ENCODE data around the gene ERCC8. TPM values are rescaled to one million over a fixed set of nuclear protein-coding genes. Genes with fewer than 3 reads are reported as not detected.
"Not testable (repeated sequence)": the region's sequence is repeated elsewhere in the genome, so short reads cannot be mapped to it uniquely, and the experiment has no call there.

The ERCC8 gene, protein sequence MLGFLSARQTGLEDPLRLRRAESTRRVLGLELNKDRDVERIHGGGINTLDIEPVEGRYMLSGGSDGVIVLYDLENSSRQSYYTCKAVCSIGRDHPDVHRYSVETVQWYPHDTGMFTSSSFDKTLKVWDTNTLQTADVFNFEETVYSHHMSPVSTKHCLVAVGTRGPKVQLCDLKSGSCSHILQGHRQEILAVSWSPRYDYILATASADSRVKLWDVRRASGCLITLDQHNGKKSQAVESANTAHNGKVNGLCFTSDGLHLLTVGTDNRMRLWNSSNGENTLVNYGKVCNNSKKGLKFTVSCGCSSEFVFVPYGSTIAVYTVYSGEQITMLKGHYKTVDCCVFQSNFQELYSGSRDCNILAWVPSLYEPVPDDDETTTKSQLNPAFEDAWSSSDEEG
- total RNA-seq = 10 to 100 TPM in 1 of 2 donors, 1 to 10 TPM in 1; 6.8 to 11.2 TPM

DNA sequence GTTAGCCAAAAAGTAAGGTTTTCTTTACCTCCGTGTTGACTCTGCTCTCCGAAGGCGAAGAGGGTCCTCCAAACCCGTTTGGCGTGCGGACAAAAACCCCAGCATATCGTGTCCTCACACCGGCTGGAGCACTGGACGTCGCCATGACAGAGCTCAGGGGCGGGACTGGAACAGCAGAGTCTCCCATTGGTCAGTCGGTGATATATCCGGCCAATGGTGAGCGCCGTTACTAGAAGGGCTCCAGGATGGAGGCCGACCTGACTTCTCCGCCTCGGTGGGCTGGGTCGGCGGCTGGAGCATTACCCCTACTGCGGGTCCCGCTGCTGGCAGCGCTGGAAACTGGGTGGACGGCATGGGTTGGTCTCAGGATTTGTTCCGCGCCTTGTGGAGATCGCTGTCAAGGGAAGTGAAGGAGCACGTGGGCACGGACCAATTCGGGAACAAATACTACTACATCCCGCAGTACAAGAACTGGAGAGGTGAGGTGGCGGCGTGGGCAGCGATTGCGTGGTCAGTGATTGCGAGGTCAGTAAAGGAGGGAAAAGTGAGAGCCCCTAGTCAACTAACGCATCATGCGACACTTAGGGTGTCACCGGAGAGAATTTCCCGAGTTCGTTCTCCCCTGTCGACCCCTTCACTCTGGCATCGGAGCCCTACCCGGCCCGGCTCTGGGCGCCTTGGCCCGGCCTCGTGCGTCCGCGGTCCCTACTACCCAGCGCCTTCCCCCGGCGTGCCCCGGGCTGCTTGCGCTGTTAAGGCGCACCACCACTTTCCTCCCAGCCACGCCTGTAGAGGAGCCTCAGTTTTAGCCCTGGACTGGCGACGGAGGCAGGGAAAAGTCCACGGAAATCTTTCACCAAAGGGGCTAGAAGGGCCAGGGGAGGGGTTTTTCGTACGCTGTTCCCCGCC is at the start of gene ERCC8, which contains the start of gene NDUFAF2:
ERCC8 (minus strand) TSS at position 167 of the 909 bp plus-strand sequence; CDS start at position 105, 62 bp downstream.
NDUFAF2 (plus strand) TSS at position 302 of the 909 bp plus-strand sequence; CDS start at position 353, 51 bp downstream.
- Mint-ChIP-seq H3K27ac (no peak within 1 kb of the TSS), H3K9me3 (no peaks in the 10 kb centered on the region), H3K27me3 (no peaks in the 10 kb centered on the region), H3K4me1 (no peaks in the 10 kb centered on the region), H3K36me3 (ENCODE audit: low read depth) (peaks cover 11% of the 10 kb centered on the region), H3K4me3 (no peak within 1 kb of the TSS)
- peak; percentile 99 for ATAC-seq (replicated peaks)

DNA sequence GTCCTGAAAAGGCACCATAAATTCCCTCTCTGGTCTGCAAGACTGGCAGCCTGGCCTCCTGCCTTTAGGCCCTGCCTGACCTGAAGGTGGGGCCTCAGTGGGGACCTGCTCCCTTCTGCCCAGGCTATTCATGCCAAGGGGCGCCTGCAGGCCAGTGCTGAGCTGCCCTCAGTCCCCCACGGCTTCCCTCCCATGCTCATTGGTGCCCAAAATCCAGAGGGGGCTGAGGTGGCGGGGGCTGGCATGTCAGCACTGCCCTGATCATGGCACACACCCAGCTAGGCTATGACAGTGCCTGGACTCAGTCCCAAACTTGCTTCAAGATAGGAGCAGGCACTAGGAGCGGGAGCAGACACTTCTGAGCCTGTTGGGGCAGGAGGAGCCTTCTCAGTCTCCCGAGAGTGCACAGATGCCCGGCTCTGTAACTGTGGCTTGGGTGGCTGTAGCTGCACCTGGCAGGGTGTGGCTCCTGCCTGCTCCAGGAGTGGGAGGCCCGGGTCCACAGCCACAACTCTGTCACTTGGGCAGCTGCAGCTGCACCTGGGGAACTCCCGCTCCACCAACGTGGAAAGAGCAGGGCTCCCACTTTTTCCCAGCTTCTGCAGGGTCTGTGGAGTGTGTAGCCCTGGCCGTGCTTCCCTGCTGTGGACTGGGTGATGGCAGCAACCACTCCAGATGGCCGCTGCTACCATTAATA is 49.2 kb upstream of the ERCC8 start:
- Mint-ChIP-seq H3K4me3 (no peak overlapping the region), H3K36me3 (ENCODE audit: low read depth) (peaks cover 6% of the 10 kb centered on the region), H3K27me3 (no peaks in the 10 kb centered on the region), H3K9me3 (no peaks in the 10 kb centered on the region), H3K4me1 (peaks cover 4% of the 10 kb centered on the region), H3K27ac (no peak overlapping the region)
- ATAC-seq (replicated peaks) = no peak

DNA sequence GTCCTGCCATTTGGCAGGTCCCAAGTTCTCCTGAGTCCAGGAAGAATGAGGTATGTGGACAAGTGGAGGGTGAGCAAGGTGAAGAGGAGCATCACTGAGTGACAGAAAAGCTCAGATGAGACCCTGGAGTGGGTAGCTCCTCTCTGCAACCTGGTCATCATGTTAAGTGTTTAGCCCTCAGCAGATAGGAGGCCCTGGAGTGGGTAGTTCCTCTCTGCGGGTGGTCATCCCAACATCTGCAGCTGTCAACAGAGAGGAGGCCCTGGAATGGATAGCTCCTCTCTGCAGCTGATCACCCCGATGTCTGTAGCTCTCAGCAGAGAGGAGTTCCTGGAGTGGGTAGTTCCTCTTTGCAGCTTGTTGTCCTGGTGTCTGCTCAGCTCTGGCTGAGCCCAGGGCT is 48.6 kb upstream of the ERCC8 start:
- peaks cover 6% of the 10 kb centered on the region for H3K36me3 Mint-ChIP-seq (ENCODE audit: low read depth)
- H3K4me3 Mint-ChIP-seq = no peak overlapping the region
- ATAC-seq (replicated peaks) = no peak
- H3K9me3 Mint-ChIP-seq = peaks cover 2% of the 10 kb centered on the region
- H3K27ac Mint-ChIP-seq = no peak overlapping the region
- H3K4me1 Mint-ChIP-seq = peaks cover 4% of the 10 kb centered on the region
- H3K27me3 Mint-ChIP-seq = no peaks in the 10 kb centered on the region

DNA sequence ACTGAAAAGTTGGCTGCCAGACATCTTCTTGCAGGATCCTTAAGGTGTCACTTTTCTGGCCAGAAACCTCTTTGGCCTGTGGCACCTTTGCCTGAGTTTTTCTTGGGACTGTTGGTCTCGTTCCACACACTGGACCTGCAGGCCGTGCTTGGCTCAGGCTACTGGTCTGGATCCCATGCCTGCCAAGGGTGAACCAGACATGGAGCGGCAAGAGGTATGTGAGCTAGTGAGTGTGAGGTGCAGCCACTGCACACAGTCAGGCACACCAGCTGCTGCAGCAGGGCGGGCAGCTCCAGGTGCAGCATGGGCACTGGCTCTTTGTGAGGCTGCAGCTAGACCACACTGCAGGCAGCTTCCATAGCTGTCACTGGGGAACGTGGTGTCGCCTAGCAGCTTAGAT is 48.0 kb upstream of the ERCC8 start:
- Mint-ChIP-seq H3K4me3 (no peak overlapping the region), H3K9me3 (peaks cover 5% of the 10 kb centered on the region), H3K4me1 (peaks cover 4% of the 10 kb centered on the region), H3K27ac (no peak overlapping the region), H3K36me3 (ENCODE audit: low read depth) (peaks cover 6% of the 10 kb centered on the region), H3K27me3 (no peaks in the 10 kb centered on the region)
- no peak for ATAC-seq (replicated peaks)

DNA sequence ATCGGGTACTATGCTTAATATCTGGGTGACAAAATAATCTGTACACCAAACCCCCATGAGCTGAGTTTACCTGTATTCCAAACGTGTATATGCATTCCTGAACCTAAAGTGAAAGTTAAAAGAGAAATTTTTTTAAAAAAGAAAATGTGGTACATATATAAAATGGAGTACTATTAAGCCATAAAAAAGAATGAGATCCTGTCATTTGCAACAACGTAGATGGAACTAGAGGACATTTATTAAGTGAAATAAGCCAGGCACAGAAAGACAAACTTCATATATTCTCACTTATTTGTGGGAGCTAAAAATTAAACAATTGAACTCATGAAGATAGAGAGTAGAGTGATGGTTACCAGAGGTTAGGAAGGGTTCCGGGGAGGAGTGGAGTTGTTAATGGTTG is 44.9 kb upstream of the ERCC8 start:
- H3K4me3 Mint-ChIP-seq = no peak overlapping the region
- peaks cover 13% of the 10 kb centered on the region for H3K36me3 Mint-ChIP-seq (ENCODE audit: low read depth)
- no peaks in the 10 kb centered on the region for H3K27me3 Mint-ChIP-seq
- H3K9me3 Mint-ChIP-seq = peaks cover 17% of the 10 kb centered on the region
- H3K4me1 Mint-ChIP-seq = no peaks in the 10 kb centered on the region
- ATAC-seq (replicated peaks) = no peak
- H3K27ac Mint-ChIP-seq = no peak overlapping the region

DNA sequence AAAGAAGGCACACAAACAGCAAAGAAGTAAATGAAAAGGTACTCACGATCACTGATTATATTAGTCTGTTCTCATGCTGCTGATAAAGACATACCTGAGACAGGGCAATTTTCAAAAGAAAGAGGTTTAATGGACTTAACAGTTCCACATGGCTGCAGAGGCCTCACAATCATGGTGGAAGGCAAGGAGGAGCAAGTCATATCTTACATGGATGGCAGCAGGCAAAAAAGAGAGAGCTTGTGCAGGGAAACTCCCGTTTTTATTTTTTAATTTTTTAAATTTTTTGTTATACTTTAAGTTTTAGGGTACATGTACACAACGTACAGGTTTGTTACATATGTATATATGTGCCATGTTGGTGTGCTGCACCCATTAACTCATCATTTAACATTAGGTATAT is 37.3 kb upstream of the ERCC8 start:
- H3K4me1 Mint-ChIP-seq; H3K27ac Mint-ChIP-seq; H3K27me3 Mint-ChIP-seq; ATAC-seq (replicated peaks); H3K4me3 Mint-ChIP-seq; H3K36me3 Mint-ChIP-seq (ENCODE audit: low read depth): not testable (repeated sequence)
- peaks cover 25% of the 10 kb centered on the region for H3K9me3 Mint-ChIP-seq

DNA sequence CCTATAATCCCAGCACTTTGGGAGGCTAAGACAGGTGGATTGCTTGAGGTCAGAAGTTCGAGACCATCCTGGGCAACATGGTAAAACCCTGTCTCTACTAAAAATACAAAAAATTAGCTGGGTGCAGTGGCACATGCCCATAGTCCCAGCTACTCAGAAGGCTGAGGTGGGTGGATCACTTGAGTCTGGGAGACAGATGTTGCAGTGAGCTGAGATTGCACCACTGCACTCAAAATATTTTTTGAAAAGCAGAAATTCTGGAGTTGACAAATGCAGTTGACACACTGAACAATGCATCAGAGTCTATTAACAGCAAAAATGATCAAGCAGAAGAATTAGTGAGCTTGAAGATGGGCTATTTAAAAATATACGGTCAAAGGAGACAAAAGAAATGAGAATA is 35.6 kb upstream of the ERCC8 start:
- H3K36me3 Mint-ChIP-seq (ENCODE audit: low read depth) = peaks cover 5% of the 10 kb centered on the region
- peaks cover under 1% of the 10 kb centered on the region for H3K4me1 Mint-ChIP-seq
- peaks cover 21% of the 10 kb centered on the region for H3K9me3 Mint-ChIP-seq
- no peak overlapping the region for H3K4me3 Mint-ChIP-seq
- no peaks in the 10 kb centered on the region for H3K27me3 Mint-ChIP-seq
- no peak overlapping the region for H3K27ac Mint-ChIP-seq
- ATAC-seq (replicated peaks) = no peak

DNA sequence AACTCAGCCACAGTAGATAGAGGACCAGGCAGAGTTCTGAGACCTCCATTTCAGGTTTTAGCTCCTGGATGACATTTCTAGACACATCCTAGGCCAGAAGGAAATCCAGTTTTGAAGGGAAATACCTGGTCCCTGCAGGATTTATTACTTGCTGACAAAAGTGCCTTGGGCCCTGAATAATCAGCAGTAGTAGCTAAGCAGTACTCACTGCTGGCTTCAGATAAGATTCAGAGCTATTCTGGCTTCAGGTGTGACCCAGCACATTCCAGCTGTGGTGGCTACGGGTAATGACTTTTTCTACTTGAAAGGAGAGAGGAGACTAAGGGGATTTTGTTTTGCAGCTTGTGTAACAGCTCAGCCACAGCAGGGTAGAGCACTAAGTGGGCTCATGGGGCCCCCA is 34.1 kb upstream of the ERCC8 start:
- Mint-ChIP-seq H3K27me3 (no peaks in the 10 kb centered on the region), H3K9me3 (peaks cover 16% of the 10 kb centered on the region), H3K36me3 (ENCODE audit: low read depth) (no peaks in the 10 kb centered on the region), H3K4me1 (peaks cover 9% of the 10 kb centered on the region), H3K27ac (no peak overlapping the region), H3K4me3 (no peak overlapping the region)
- no peak for ATAC-seq (replicated peaks)

DNA sequence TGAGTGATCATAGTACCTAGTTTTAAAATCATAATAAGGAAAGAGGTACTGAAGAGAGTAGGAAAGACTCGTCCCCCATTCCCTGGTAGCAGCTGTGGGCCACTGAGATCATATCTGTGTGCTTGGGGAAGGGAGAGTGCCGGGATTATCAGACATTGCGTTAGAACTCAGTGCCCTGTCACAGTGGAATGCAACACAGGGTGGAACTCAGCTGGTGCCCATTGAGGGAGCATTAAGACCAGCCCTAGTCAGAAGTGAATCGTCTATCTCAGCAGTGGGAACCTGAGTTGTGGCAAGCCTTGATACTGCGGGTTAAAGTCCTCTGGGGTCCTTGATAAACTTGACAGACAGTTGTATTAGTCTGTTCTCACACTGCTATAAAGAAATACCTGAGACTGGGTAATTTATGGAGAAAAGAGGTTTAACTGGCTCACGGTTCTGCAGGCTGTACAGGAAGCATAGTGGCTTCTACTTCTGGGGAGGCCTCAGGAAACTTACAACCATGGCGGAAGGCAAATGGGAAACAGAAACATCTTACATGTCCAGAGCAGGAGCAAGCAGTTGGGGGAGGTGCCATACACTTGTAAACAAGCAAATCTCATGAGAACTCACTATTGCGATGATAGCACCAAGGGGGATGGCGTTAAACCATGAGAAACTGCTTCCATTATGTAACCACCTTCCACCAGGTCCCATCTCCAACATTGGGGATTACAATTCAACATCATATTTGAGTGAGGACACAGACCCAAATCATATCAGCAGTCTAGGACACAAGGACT is 33.3 kb upstream of the ERCC8 start:
- peaks cover 9% of the 10 kb centered on the region for H3K4me1 Mint-ChIP-seq
- peaks cover 16% of the 10 kb centered on the region for H3K9me3 Mint-ChIP-seq
- H3K27me3 Mint-ChIP-seq = no peaks in the 10 kb centered on the region
- H3K27ac Mint-ChIP-seq = no peak overlapping the region
- no peak overlapping the region for H3K4me3 Mint-ChIP-seq
- H3K36me3 Mint-ChIP-seq (ENCODE audit: low read depth) = no peaks in the 10 kb centered on the region
- ATAC-seq (replicated peaks) = no peak

DNA sequence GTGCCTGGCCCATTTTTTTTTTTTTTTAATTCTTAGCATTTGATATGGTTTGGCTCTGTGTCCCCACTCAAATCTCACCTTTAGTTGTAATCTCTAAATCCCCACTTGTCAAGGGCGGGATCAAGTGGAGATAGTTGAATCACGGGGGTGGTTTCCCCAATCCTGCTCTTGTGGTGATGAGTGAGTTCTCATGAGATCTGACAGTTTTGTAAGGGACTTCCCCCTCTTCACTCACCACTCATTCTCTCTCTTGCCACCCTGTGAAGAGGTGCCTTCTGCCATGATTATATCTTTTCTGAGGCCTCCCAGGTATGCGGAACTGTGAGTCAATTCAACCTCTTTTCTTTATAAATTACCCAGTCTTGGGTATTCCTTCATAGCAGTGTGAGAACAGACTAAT is 27.4 kb upstream of the ERCC8 start:
- no peak overlapping the region for H3K27ac Mint-ChIP-seq
- H3K36me3 Mint-ChIP-seq (ENCODE audit: low read depth) = no peaks in the 10 kb centered on the region
- no peaks in the 10 kb centered on the region for H3K27me3 Mint-ChIP-seq

DNA sequence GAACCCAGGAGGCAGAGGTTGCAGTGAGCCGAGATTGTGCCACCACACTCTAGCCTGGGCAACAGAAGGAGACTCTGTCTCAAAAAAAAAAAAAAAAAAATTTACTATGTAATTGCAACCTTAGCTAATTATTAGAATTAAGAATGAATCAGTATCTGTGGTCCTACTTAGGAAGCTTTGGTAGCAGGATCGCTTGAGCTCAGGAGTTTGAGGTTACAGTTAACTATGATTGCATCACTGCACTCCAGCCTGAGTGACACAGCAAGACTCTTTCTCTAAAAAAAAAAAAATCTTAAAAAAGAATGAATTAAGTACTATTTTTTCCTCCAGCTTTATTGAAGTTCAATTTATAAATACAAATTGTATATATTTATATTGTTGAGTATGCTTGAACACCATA is 16.8 kb upstream of the ERCC8 start:
- peaks cover 3% of the 10 kb centered on the region for H3K9me3 Mint-ChIP-seq
- no peak overlapping the region for H3K27ac Mint-ChIP-seq
- no peaks in the 10 kb centered on the region for H3K27me3 Mint-ChIP-seq
- H3K4me3 Mint-ChIP-seq = no peak overlapping the region
- no peak for ATAC-seq (replicated peaks)
- no peaks in the 10 kb centered on the region for H3K4me1 Mint-ChIP-seq
- no peaks in the 10 kb centered on the region for H3K36me3 Mint-ChIP-seq (ENCODE audit: low read depth)

More for the DNA sequence above, 27.4 kb upstream of the ERCC8 start:
- H3K4me1 Mint-ChIP-seq = peaks cover 9% of the 10 kb centered on the region
- ATAC-seq (replicated peaks) = peak; percentile 99
- H3K4me3 Mint-ChIP-seq = no peak overlapping the region
- peaks cover 16% of the 10 kb centered on the region for H3K9me3 Mint-ChIP-seq

DNA sequence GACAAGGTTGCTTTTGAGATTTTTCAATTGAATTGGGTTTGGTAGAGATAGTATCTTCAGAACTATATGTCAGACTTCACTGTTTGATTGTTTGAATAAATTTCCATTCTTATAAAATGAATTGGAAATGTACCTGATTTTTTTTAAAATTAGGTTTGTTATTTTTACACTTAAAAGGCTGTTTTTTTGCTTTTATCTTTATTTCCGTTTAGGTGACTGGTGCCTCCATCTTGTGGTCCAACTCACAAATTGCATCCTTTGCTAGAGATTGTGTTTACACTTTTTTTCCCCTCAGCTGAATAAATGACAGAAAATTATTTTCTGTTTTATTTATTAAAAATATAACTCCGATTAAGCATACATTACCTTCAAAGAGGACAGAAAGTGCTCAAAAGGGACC is 15.7 kb upstream of the ERCC8 start:
- no peak overlapping the region for H3K27ac Mint-ChIP-seq
- no peaks in the 10 kb centered on the region for H3K36me3 Mint-ChIP-seq (ENCODE audit: low read depth)
- H3K27me3 Mint-ChIP-seq = no peaks in the 10 kb centered on the region
- no peaks in the 10 kb centered on the region for H3K4me1 Mint-ChIP-seq
- no peak overlapping the region for H3K4me3 Mint-ChIP-seq
- no peak for ATAC-seq (replicated peaks)
- H3K9me3 Mint-ChIP-seq = no peaks in the 10 kb centered on the region

DNA sequence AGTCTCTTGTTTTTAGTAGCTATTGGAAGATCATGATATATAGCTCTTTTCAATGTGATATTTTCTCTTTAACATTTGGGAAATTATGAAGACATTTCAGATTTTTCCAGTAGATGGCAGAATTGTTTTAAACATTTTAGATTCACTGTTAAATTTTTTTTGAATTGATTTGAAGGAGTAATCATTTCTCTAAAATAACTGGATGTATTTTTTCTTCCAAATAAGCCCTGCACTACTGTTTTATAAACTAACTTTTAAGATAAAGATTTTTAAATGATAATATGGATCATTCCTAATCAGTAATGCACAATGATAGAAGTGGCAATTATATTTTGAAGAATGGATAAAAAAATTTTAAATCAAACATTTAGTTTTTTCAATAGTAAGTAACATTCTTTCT is 14.3 kb upstream of the ERCC8 start:
- Mint-ChIP-seq H3K27me3 (no peaks in the 10 kb centered on the region), H3K4me1 (no peaks in the 10 kb centered on the region), H3K4me3 (no peak overlapping the region), H3K36me3 (ENCODE audit: low read depth) (no peaks in the 10 kb centered on the region), H3K27ac (no peak overlapping the region), H3K9me3 (no peaks in the 10 kb centered on the region)
- no peak for ATAC-seq (replicated peaks)

DNA sequence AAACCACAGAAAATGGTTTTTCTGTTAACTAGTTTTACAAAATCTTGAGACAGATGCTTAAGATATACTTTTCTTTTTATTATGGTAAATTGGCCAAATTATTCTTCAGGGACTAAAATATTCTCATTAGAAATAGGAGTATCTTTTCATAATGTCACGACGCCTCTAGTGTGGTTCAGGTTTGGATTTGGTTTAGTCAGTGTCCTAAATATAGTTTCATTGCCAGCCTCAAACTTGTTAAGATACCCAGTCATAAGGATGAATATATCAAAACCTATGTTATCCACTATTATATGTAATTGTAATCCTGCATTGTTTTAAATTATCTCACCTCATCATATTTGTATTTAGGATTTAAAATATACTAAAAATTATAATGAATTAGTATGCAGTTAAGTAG is 13.8 kb upstream of the ERCC8 start:
- H3K4me1 Mint-ChIP-seq = no peaks in the 10 kb centered on the region
- no peak overlapping the region for H3K4me3 Mint-ChIP-seq
- H3K9me3 Mint-ChIP-seq = no peaks in the 10 kb centered on the region
- no peaks in the 10 kb centered on the region for H3K27me3 Mint-ChIP-seq
- ATAC-seq (replicated peaks) = no peak
- H3K27ac Mint-ChIP-seq = no peak overlapping the region
- H3K36me3 Mint-ChIP-seq (ENCODE audit: low read depth) = no peaks in the 10 kb centered on the region

Data from activated T-helper 17 cell treated with anti-CD3 and anti-CD28 coated beads, Interleukin-2, amount 50 U/mL, for 72 hours (primary cell).